GM10266 (cell line): ENCODE data around the gene NDUFA12.

Source experiments
- DNase-seq: peaks from one replicate; pipeline ENCODE4 v3.0.0; 2012; ENCODE audit errors: extremely low spot score
- TF ChIP-seq, protein P1 (sequence below): IDR thresholded peaks from 2 replicates; pipeline ENCODE4 v1.5.1; 2012; ENCODE audit warnings: mild to moderate bottlenecking, low read depth; ENCODE audit not compliant: control insufficient read depth, insufficient read depth; ENCODE audit errors: missing control alignments

NDUFA12 gene

DNA sequence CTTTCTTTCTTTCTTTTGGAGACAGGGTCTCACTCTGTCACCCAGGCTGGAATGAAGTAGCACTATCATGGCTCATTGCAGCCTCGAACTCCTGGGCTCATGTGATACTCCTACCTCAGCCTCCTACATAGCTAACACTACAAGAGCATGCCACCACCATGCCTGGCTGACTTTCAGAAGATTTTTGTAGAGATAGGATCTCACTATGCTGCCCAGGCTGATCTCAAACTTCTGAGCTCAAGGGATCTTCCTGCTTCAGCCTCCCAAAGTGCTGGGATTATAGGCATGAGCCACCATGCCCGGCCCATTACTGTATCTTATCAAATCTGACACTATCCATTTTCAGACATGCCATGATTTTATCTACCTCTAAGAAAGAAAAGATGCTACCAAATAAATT is 31.6 kb downstream of the NDUFA12 start:
- DNase-seq: no peak
- TF ChIP-seq, protein P1, sequence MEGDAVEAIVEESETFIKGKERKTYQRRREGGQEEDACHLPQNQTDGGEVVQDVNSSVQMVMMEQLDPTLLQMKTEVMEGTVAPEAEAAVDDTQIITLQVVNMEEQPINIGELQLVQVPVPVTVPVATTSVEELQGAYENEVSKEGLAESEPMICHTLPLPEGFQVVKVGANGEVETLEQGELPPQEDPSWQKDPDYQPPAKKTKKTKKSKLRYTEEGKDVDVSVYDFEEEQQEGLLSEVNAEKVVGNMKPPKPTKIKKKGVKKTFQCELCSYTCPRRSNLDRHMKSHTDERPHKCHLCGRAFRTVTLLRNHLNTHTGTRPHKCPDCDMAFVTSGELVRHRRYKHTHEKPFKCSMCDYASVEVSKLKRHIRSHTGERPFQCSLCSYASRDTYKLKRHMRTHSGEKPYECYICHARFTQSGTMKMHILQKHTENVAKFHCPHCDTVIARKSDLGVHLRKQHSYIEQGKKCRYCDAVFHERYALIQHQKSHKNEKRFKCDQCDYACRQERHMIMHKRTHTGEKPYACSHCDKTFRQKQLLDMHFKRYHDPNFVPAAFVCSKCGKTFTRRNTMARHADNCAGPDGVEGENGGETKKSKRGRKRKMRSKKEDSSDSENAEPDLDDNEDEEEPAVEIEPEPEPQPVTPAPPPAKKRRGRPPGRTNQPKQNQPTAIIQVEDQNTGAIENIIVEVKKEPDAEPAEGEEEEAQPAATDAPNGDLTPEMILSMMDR: no peak

DNA sequence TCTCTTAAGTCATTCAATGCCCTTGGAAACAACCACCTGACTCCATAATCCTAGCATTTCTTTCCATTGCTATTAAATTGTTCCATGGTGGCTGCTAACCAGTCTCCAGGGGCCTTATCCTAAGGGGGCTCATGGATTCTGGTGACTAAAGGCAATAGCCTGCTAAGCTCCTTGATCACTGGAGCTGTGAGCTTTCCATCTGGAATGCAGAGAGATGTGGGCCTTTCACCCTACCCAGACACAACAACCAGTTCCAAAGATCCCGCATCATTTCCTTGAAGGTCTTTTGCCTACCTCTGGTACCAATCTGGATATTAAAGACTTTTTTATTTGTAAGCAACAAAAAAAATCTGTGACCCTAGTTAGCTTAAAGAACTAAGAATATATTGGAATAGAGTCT is 32.9 kb downstream of the NDUFA12 start:
- DNase-seq: no peak
- TF ChIP-seq, protein P1: no peak

GRCh38 chr12:94969424-94969823 is 34.1 kb downstream of the NDUFA12 start:
- no peak for DNase-seq
- TF ChIP-seq, protein P1: no peak

- no peak for DNase-seq
These were observed 37.4 kb downstream of the NDUFA12 start for GRCh38 chr12:94965982-94966630.

DNA sequence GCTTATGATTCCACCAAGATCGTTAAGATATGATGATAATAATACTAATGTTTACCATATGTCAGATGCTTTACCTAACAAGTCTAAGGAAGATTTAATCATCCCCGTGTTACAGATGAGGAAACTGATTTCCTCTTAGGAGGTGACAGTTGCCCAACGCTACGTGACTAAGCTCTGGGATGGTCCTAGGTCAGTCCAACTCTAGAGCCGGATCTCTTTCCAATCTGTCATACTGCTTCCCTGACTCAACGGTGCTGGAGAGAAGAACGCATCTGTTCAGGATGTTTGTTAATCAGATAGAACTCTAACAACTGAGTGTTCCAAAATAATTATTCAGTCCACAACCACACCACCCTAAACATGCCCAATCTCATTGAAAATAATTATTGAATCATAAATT is 39.8 kb downstream of the NDUFA12 start:
- TF ChIP-seq, protein P1: no peak
- no peak for DNase-seq

More at GRCh38 chr12:94965982-94966630, 37.4 kb downstream of the NDUFA12 start:
- TF ChIP-seq, protein P1: no peak

DNA sequence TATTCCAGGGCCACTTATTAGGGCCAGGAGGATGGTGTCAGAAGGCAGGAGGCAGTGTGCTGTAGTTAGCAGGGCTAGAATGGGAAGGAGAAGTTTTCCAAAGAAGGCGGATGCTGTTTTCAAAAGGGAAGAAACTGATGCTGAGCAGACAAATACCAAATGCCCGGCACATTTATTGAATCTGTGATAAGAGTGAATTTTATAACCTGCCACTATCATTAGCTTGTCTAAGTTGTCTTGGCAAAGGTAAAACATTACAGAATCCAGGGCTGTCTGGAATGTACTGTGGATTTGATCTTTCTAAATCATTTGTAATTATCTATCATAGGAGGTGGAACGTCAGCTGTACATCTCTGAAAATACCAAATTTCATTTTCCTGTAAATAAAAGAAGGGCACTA is 40.8 kb downstream of the NDUFA12 start:
- TF ChIP-seq, protein P1: no peak
- DNase-seq: no peak

DNA sequence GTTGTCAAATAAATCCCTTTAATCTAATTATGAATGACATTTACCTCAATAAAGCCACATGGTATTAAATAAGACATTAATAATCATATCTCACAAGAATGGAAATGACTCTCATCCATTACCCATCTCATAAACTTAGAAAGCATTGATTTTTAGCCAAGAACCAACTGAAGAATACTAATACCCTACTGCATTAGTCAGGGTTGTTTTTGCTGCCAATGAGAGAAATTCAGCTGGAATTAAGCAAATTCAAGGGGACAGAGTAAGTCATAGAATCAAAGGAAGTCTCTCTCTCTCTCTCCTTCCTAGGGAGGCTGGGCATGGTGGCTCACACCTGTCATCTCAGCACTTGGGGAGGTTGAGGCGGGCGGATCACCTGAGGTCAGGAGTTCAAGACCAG is 41.6 kb downstream of the NDUFA12 start:
- TF ChIP-seq, protein P1: no peak
- no peak for DNase-seq
